Gastroesophageal sphincter (tissue), 3 donors: ENCODE results near the gene NR2F6.

Experiments
- CTCF ChIP-seq, 4 experiments: fragments of 200-600 bp in 2 of 4; fragments of 450-650 bp in 2 of 4; sonication (generic) in 1 of 4; IDR thresholded peaks; one replicate each; pipeline ENCODE4 v1.5.1; 2017 to 2019; ENCODE audit warnings: antibody characterized with exemption in 4 of 4, mild to moderate bottlenecking in 2 of 4, moderate library complexity in 2 of 4
- POLR2AphosphoS5 ChIP-seq: sonication (generic); formaldehyde crosslinking; IDR thresholded peaks from one replicate; pipeline ENCODE4 v1.6.1; 2017; ENCODE audit warnings: antibody characterized with exemption

GRCh38 chr19:17293605-17294004 lies 47.9 kb upstream of the NR2F6 start:
- no peak for TF ChIP-seq CTCF (IDR thresholded peaks at IDR 0.05)
- TF ChIP-seq POLR2AphosphoS5, result no peak
